GM18867 (cell line): ENCODE measurements around the gene HOXB3.

Experiments used
- ATAC-seq: cut with Tn5 transposase; IDR thresholded peaks from one replicate; pipeline ENCODE4 v1.9.1; 2021; ENCODE audit warnings: mild to moderate bottlenecking, moderate library complexity; ENCODE audit not compliant: unreplicated experiment

HOXB3 gene

GRCh38 chr17:48506246-48506645, 83.8 kb downstream of the HOXB3 start:
- no peak for ATAC-seq

- ATAC-seq = peak; percentile 73
Observed at GRCh38 chr17:48505788-48506187, 84.3 kb downstream of the HOXB3 start.

GRCh38 chr17:48504953-48505352, 85.1 kb downstream of the HOXB3 start:
- no peak for ATAC-seq

- no peak for ATAC-seq
Observed at GRCh38 chr17:48503747-48504146, 86.3 kb downstream of the HOXB3 start.

- ATAC-seq = no peak
Observed at GRCh38 chr17:48502901-48503300, 87.1 kb downstream of the HOXB3 start.

- ATAC-seq = no peak
Observed at GRCh38 chr17:48502312-48502711, 87.7 kb downstream of the HOXB3 start.

- ATAC-seq = no peak
Observed at GRCh38 chr17:48500435-48501426, 89.3 kb downstream of the HOXB3 start.

GRCh38 chr17:48499735-48500434, 90.2 kb downstream of the HOXB3 start:
- ATAC-seq = no peak

- no peak for ATAC-seq
Observed at GRCh38 chr17:48499248-48499647, 90.8 kb downstream of the HOXB3 start.
